ENCODE results near the gene PAK1. TPM values are rescaled to one million over a fixed set of nuclear protein-coding genes. Genes with fewer than 3 reads are reported as not detected.
"Not testable (repeated sequence)": the region's sequence is repeated elsewhere in the genome, so short reads cannot be mapped to it uniquely, and the experiment has no call there.

PAK1 gene
- total RNA-seq, 1 donor, result 56.2 TPM

DNA sequence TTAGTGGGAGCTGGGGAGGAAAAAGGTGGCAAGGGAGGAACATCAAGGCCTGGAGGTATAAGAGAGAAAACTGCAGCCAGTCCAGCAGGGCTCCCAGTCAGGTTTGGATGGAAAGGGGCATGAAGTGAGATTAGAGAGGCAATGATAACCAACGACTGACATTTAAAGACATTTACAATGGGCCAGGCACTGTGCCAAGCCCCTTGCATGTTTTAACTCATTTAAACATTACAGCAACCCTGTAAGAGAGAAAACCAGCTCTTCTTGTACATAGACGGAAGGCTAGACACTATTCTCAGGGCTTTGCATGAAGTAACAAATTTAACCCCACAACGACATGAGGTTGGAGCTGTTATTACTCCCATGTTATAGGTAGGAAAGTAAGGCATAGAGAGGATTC lies 32.1 kb upstream of the PAK1 start:
- TF ChIP-seq, protein P1, sequence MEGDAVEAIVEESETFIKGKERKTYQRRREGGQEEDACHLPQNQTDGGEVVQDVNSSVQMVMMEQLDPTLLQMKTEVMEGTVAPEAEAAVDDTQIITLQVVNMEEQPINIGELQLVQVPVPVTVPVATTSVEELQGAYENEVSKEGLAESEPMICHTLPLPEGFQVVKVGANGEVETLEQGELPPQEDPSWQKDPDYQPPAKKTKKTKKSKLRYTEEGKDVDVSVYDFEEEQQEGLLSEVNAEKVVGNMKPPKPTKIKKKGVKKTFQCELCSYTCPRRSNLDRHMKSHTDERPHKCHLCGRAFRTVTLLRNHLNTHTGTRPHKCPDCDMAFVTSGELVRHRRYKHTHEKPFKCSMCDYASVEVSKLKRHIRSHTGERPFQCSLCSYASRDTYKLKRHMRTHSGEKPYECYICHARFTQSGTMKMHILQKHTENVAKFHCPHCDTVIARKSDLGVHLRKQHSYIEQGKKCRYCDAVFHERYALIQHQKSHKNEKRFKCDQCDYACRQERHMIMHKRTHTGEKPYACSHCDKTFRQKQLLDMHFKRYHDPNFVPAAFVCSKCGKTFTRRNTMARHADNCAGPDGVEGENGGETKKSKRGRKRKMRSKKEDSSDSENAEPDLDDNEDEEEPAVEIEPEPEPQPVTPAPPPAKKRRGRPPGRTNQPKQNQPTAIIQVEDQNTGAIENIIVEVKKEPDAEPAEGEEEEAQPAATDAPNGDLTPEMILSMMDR (IDR thresholded peaks at IDR 0.05; ENCODE audit: insufficient read depth, low read length), result no peak
- DNase-seq (ENCODE audit: low read depth), result no peak
- no peak overlapping the region for H3K4me3 ChIP-seq (ENCODE audit: low read depth, low read length)

DNA sequence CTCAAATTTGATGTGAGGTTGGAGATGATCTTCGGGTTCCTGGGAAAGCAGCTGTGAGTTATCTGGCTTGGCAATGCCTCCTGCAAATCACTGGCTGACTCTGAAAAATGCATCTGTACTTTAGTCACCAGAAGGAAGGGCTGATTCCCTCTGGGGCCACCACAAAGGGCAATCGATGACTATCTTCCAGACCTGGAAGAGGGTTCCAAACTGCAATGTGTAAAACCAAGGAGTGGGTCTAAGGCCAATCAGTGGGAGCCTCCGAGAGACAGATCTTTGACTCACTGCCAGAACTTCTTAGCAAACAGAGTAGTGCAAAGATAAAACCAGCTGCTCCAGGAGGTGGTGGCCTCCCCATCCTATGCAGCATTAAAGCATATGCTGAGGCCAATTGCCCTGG lies 29.1 kb upstream of the PAK1 start:
- no peak overlapping the region for H3K4me3 ChIP-seq (ENCODE audit: low read depth, low read length)
- peak; percentile 69 for DNase-seq (ENCODE audit: low read depth)
- TF ChIP-seq, protein P1 (IDR thresholded peaks at IDR 0.05; ENCODE audit: insufficient read depth, low read length), result no peak

DNA sequence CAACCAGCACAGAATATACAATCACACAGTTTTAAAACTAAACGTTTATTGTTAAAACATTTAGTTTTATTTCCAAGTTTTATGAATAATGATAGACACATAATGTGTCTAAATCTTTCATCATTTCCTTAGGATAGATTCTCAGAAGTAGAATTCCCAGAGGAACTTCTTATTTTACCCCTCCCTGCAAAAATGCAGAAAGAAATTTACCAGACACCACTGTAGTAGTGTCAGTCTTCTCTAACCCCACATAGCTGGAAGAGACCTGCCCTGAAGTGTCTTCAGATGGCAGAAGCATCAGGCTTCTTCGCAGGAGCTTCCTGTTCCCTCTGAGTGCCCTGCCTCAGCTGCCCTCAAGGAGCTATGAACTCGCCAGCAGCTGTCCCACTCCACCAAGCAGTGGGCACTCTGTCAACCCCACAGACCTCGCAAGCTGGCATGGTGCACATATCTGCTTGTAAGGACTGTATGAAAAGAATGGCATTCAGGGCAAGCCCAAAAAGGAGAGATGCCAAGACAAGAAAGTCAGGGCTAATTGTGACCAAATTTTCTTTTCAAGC lies 28.5 kb upstream of the PAK1 start:
- peak; percentile 60 for DNase-seq (ENCODE audit: low read depth)
- TF ChIP-seq, protein P1 (IDR thresholded peaks at IDR 0.05; ENCODE audit: insufficient read depth, low read length), result no peak
- no peak overlapping the region for H3K4me3 ChIP-seq (ENCODE audit: low read depth, low read length)

DNA sequence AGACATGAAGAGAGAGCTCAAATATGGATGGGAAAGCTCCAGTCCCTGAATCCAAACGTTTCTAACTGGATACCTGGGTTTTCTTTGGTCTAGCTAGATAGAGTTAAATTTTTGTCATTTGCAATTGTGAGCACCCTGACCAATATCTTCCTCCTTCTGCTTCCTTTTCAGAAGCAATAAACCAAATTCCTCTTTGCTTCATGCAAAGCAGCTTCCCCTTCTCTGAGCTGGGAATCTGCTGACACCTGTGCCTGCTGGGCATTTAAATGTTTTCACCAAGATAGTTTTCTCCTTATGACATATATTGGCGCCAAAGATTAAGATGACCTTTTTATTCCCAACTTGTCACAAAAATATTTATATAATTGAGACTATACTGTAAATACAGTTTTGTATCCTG lies 27.9 kb upstream of the PAK1 start:
- TF ChIP-seq, protein P1 (IDR thresholded peaks at IDR 0.05; ENCODE audit: insufficient read depth, low read length), result no peak
- DNase-seq (ENCODE audit: low read depth), result no peak
- no peak overlapping the region for H3K4me3 ChIP-seq (ENCODE audit: low read depth, low read length)

DNA sequence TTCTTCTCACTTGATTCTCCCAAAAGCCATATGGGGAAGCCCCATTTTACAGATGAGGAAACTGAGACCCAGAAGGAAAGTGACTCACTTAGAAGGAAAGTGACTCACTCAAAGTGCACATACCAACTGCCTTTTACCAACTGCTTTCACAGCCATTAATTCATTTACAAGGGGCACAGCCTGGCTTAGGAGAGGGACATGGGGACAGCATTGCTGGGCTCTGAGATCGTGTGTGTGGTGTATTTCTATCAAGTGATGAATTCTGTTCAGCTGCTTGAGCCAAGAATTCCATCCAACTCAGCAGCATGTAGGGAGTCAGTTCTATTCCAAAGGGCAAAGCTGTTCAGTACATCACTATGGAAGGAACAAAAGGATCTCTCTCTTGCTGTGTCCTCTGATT lies 23.5 kb upstream of the PAK1 start:
- peak; percentile 13 for DNase-seq (ENCODE audit: low read depth)
- TF ChIP-seq, protein P1 (IDR thresholded peaks at IDR 0.05; ENCODE audit: insufficient read depth, low read length), result no peak

DNA sequence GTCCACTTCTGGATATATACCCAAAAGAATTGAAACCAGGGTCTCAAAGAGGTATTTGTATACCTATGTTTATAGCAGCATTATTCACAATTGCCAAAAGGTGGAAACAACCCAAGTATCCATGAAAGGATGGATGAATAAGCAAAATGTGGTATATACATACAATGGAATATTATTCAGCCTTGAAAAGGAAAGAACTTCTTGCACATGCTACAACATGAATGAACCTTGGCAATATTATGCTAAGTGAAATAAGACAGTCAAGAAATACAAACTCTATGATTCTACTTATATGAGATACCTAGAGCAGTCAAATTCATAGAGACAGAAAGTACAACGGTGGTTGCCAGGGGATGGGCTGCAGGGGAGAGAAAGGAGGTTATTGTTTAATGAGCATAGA lies 21.6 kb upstream of the PAK1 start:
- TF ChIP-seq, protein P1 (IDR thresholded peaks at IDR 0.05; ENCODE audit: insufficient read depth, low read length), result no peak
- DNase-seq (ENCODE audit: low read depth), result no peak
- H3K4me3 ChIP-seq (ENCODE audit: low read depth, low read length), result no peak overlapping the region

More for the DNA sequence above, 23.5 kb upstream of the PAK1 start:
- no peak overlapping the region for H3K4me3 ChIP-seq (ENCODE audit: low read depth, low read length)

DNA sequence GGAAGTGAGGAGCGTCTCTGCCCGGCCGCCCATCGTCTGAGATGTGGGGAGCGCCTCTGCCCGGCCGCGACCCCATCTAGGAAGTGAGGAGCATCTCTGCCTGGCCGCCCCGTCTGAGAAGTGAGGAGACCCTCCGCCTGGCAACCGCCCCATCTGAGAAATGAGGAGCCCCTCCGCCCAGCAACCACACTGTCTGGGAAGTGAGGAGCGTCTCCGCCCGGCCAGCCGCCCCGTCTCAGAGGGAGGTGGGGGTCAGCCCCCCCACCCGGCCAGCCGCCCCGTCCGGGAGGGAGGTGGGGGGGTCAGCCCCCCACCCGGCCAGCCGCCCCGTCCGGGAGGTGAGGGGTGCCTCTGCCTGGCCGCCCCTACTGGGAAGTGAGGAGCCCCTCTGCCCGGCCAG lies 16.1 kb upstream of the PAK1 start:
- H3K4me3 ChIP-seq (ENCODE audit: low read depth, low read length); DNase-seq (ENCODE audit: low read depth): not testable (repeated sequence)

Data from fibroblast of the aortic adventitia (primary cell).